GM10847 (cell line): ENCODE data around the gene TEKT1.

ENCODE experiments used
- POLR2A ChIP-seq: IDR thresholded peaks from 2 replicates; pipeline ENCODE4 v1.6.1; 2011; ENCODE audit not compliant: insufficient read length; ENCODE audit errors: extremely low read depth

TEKT1 gene

GRCh38 chr17:6831661-6832263 lies at the start of gene TEKT1:
Gene TEKT1, minus strand, starts transcription at chr17:6831729. Its CDS starts 1,353 bp downstream, at chr17:6830376.
- no peak for TF ChIP-seq POLR2A

GRCh38 chr17:6872936-6873335 lies 41.4 kb upstream of the TEKT1 start:
- no peak for TF ChIP-seq POLR2A

- TF ChIP-seq POLR2A, result no peak
Observed at GRCh38 chr17:6870841-6871240, 39.3 kb upstream of the TEKT1 start.

- no peak for TF ChIP-seq POLR2A
Observed at GRCh38 chr17:6868582-6868981, 37.1 kb upstream of the TEKT1 start.

DNA sequence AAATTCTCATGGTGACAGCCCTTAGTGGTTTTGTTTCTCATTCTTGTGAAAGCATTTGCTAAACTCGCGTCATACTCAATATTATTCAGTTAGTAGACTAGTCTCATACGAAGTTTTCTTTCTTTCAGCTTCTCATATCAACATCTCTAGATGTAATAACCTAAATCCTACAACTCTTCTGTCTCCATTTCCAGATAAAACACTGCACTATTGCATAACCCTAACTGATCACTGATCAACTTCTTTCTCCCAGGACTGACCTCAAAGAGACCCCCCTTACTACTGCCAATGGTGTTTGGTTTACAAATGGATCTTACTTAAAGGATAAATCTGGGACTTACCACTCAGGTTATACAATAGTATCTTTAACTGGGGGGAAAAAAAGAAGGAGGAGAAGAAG lies 36.3 kb upstream of the TEKT1 start:
- TF ChIP-seq POLR2A, result no peak

- TF ChIP-seq POLR2A, result no peak
Observed at GRCh38 chr17:6862825-6863224, 31.3 kb upstream of the TEKT1 start.

DNA sequence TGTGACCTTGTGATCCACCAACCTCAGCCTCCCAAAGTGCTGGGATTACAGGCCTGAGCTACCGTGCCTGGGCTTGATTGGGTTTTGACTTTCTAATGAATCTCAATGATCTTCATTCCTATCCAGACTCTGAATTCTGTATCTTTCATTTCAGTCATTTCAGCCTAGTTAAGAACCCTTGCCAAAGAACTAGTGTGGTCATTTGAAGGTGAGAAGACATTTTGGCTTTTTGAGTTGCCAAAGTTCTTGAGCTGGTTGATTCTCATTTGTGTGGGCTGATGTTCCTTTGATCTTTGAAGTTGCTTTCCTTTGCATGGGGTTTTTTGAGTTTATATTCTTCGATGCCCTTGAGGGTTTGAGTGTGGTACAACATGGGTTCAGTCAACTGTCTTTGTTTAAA lies 30.6 kb upstream of the TEKT1 start:
- TF ChIP-seq POLR2A, result no peak

DNA sequence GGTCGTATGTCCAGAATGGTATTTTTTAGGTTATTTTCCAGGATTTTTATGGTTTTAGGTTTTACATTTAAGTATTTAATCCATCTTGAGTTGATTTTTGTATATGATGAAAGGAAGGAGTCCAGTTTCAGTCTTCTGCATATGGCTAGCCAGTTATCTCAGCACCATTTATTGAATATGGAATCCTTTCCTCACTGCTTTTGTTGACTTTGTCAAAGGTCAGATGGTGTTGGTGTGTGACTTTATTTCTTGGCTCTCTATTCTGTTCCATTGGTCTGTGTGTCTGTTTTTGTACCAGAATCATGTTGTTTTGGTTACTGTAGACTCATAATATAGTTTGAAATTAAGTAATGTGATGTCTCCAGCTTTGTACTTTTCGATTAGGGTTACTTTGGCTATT lies 26.4 kb upstream of the TEKT1 start:
- no peak for TF ChIP-seq POLR2A

DNA sequence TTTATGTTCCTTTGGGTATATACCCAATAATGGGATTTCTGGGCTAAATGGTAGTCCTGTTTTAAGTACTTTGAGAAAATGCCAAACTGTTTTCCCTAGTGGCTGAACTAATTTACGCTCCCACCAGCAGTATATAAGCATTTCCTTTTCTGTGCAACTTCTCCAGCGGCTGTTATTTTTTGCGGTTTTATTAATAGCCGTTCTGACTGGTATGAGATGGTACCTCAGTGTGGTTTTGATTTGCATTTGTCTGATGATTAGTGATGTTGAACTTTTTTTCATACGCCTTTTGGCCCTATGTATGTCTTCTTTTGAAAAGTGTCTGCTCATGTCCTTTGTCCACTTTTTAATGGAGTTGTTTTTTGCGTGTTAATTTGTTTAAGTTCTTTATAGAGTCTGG lies 25.8 kb upstream of the TEKT1 start:
- TF ChIP-seq POLR2A, result no peak

- TF ChIP-seq POLR2A, result no peak
Observed at GRCh38 chr17:6856051-6856450, 24.5 kb upstream of the TEKT1 start.

GRCh38 chr17:6853764-6854442 lies 22.4 kb upstream of the TEKT1 start:
- no peak for TF ChIP-seq POLR2A

GRCh38 chr17:6843241-6843880 lies 11.8 kb upstream of the TEKT1 start:
- no peak for TF ChIP-seq POLR2A

DNA sequence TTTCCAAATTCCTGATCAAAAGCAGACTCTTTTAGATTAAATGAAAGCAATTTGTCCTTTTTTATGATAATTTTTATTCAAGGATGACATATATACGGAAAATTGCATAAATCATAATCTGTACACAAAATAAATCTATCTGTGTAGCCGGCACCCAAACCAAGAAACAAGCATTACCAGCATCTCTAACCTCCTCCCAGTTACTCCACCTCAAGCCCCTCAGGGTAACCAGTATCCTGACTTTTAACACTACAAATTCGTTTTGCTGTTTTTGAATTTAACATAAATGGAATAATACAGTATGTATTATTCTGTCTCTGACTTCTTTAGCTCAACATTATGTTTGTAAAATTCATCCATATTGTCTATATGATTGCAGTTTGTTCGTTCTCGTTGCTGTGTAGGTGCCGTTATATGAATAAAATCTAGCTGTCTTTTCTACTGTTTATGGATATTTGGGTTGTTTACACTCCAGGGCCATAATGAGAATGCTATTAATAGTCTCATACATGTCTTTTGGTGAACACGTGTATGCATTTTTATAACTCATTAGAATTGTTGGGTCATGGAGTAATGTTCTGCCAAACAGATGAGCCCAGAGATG lies 1.0 kb downstream of the TEKT1 start:
- no peak for TF ChIP-seq POLR2A

GRCh38 chr17:6823011-6823442 lies 8.5 kb downstream of the TEKT1 start:
- no peak for TF ChIP-seq POLR2A

GRCh38 chr17:6818938-6819337 lies 12.6 kb downstream of the TEKT1 start:
- TF ChIP-seq POLR2A, result no peak

DNA sequence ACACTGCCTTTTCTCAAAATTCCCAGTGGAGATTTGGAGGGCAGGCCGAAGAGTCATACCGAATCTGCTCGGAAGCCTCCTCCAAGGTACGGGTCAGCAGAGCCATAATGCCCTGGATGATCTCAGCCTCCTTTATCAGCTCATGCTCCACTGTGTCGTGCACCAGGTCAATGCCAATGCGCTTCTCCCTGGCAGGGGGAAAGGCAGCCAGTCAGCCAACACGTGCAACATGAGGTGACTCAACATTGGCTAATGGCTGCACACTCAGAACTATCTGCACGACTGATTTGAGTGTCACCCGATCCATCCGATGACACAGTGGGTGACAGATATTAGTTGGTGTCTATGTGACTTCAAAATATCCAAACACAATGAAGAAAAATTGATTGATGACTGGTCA lies 15.8 kb downstream of the TEKT1 start:
- no peak for TF ChIP-seq POLR2A
